HG03354 (cell line): Measurements from ENCODE around the gene HSDL2.
"Not testable (repeated sequence)": the region's sequence is repeated elsewhere in the genome, so short reads cannot be mapped to it uniquely, and the experiment has no call there.

Experiments
- ATAC-seq: cut with Tn5 transposase; IDR thresholded peaks from one replicate; pipeline ENCODE4 v1.9.1; 2021; ENCODE audit warnings: mild to moderate bottlenecking; ENCODE audit not compliant: unreplicated experiment, poor library complexity, severe bottlenecking

Gene HSDL2

GRCh38 chr9:112489876-112490666 is 110.2 kb downstream of the HSDL2 start:
- no peak for ATAC-seq

DNA sequence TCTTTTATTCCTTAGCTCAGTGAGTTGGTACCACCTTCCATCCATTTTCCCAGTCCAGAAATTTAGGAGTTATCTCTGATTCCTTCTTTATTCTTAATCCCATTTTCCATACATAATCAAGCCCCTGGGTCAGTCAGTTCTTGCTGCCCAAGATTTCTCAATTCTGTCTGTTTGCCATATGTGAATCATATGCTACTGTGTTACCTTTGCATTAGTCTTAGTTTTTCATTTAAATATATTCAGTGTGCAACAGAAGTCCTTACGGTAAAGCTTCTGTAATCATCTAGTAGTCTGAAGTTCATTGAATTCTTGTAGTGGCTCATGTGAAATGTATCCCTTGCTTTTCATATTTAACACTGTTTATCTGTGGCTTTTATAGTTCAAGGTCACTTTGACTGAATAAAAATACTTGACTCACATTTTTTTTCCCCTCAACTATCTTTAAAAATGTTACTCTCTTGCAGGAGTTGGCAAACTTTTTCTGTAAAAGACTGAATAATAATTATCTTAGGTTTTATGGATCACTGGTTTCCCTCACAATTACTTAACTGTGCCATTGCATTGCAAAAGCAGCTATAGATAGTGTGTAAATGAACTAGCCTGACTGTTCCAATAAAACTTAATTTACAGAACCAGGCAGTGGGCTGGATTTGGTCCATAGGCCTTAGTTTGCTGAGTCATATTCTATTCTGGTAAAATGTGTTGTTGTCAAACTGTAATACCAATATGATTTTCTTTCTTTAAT is 113.7 kb downstream of the HSDL2 start:
- no peak for ATAC-seq

GRCh38 chr9:112494153-112494552 is 114.2 kb downstream of the HSDL2 start:
- no peak for ATAC-seq

- no peak for ATAC-seq
Observed at GRCh38 chr9:112495614-112496013, 115.7 kb downstream of the HSDL2 start.

DNA sequence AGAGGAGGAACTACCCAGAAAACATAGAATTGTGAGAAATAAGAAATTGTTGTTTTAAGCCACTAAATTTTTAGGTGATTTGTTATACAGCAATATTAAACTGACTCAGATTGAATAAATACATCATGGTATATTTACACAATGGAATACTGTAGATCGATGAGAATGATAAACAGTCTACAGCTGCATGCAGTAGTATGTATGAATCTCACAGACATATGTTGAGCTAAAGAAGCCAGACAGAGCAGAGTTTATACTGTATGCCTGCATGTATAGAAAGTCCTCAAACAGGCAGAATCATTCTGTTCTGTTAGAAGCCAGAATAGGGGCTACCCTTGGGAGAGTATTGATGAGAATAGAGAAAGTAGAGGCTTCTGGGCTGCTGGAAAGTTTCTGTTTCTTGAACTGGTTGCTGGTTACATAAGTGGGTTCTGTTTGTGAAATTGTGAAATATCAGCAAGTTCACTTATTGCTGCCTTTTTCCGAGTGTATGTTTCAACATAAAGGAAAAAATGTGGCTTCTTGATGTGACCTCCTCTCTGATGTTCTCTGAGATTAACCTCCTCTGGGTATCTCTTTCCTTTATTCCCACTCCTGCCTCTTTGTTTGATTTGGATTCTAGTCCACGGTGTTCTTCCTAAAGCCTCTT is 116.3 kb downstream of the HSDL2 start:
- no peak for ATAC-seq

DNA sequence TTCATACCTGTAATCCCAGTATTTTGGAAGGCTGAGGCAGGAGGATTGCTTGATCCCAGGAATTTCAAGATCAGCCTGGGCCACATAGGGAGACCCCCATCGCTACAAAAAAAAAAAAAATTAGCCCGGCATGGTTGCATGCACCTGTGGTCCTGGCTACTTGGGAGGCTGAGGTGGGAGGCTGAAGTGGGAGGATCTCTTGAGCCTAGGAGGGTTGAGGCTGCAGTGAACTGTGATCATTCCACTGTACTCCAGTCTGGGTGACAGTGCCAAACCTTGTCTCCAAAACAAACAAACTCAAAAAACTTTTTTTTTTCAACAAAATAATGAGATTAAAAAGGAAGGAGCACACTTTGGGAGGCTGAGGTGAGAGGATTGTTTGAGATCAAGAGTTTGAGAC is 120.9 kb downstream of the HSDL2 start:
- ATAC-seq = no peak

GRCh38 chr9:112501287-112501686 is 121.4 kb downstream of the HSDL2 start:
- no peak for ATAC-seq

- no peak for ATAC-seq
Observed at GRCh38 chr9:112502175-112502946, 122.5 kb downstream of the HSDL2 start.

DNA sequence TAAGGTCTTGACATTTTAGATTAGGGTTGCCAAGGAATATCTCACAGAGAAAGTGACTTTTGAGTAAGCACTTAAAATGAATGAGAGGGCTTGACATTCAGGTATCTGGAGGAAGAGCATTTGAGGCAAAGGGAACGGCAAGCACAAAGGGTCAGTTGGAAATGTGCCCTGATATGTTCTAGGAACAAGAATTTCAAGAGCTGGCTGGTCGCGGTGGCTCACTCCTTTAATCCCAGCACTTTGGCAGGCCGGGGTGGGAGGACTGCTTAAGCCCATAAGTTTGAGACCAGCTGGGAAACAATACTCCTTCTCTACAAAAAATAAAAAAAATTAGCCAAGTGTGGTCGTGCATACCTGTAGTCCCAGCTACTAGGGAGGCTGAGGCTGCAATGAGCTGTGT is 123.3 kb downstream of the HSDL2 start:
- ATAC-seq = no peak

GRCh38 chr9:112505086-112505485 is 125.2 kb downstream of the HSDL2 start:
- no peak for ATAC-seq

DNA sequence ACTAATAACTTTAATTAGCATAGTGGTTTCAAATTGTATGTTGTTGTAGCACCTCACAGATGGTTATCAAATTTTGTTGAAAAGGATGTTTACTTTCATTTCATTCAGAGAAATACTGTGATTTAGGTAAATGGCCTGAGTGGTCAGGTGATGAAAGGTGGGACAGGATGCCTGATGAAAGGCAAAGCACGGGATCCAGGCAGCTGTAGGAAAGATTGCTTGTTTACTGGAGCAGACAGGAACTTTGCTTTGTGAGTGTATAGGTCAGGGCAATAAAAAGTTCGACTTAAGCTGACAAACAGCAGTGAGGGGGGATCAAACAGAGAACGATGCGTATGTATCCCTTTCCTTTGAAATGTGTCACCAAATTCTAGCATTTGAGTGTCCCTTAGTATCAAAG is 125.7 kb downstream of the HSDL2 start:
- ATAC-seq = no peak

- ATAC-seq = no peak
Observed at GRCh38 chr9:112506571-112506970, 126.7 kb downstream of the HSDL2 start.

DNA sequence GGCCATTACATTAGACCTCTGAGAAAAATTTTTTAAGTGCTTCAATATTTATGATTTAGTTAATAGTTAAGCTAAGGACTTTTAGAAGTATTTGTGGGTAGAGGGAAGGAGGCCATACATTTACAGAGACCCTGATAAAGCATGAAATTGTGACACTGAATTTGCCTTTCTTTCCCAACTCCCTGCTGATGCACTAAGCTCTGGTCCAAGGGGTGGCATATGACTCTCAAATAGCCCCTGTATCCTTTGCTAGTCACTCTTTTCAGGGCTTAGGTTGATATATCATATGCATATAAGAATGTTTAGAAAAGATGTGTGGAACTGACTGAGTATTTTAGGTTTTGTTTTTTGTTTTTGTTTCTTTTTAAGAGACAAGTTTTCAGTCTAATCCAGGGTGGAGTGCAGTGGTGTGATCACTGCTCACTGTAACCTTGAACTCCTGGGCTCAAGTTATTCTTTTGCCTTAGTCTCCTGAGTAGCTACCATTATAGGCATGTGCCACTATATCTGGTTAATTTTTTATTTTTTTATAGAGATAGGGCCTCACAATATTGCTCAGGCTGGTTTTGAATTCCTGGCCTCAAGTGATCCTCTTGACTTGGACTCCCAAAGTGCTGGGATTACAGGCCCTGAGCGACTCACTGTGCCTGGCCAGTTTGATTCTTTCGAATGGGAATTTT is 127.2 kb downstream of the HSDL2 start:
- ATAC-seq = no peak

DNA sequence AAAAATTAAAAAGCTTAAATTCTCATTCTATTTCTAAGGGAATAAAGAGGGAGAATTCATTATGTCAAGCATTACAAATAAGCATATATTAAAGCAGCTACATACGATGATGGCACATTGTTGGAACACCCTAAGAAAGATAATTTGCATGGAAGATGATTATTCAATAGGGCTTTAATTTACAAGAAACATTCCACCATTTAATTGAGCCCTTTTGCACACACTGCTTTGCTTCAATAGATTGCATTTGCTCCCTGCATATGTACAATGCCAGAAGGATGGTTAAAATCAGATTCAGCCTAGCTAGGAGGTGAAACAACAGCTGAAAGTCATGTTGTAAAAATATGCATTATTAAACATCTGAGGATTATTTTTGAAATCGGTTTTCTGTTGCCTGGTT is 128.5 kb downstream of the HSDL2 start:
- no peak for ATAC-seq

GRCh38 chr9:112512377-112512776 is 132.5 kb downstream of the HSDL2 start:
- ATAC-seq = not testable (repeated sequence)

GRCh38 chr9:112516769-112517168 is 136.9 kb downstream of the HSDL2 start:
- ATAC-seq = no peak

DNA sequence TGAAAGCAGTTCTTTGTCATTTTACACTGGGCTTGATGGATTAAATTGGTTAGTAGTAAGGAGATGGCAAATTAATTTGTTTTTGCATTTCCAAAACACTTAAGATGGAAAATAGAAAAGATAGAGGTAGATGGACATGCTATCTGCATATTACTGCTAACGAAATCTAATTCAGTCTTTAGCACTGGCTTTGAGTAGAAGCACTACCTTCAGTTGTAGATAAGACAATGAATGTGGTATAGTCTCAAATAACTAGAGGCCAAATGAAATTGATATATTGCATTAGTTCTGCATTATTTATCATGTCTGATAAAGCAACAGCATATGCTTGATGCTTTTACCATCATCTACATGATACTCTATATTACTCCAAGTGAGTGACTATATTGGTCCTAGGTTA is 140.2 kb downstream of the HSDL2 start:
- ATAC-seq = no peak

- ATAC-seq = no peak
Observed at GRCh38 chr9:112520656-112521055, 140.7 kb downstream of the HSDL2 start.
